HEK293T (cell line): Measurements from ENCODE around the gene DAZL.

ENCODE experiments used
- BHLHE40 ChIP-seq: fragments of 450-650 bp; IDR thresholded peaks from 2 replicates; pipeline ENCODE4 v1.6.1; 2016; ENCODE audit warnings: mild to moderate bottlenecking, moderate library complexity, borderline replicate concordance
- FOXA1 ChIP-seq: fragments of 450-650 bp; IDR thresholded peaks from 2 replicates; pipeline ENCODE4 v1.6.1; 2016; ENCODE audit warnings: mild to moderate bottlenecking
- FOXK2 ChIP-seq: fragments of 450-650 bp; IDR thresholded peaks from 2 replicates; pipeline ENCODE4 v1.6.1; 2016; ENCODE audit warnings: mild to moderate bottlenecking
- HDGF ChIP-seq: fragments of 450-650 bp; IDR thresholded peaks from 2 replicates; pipeline ENCODE4 v1.6.1; 2017; ENCODE audit warnings: antibody characterized with exemption, borderline replicate concordance
- PKNOX1 ChIP-seq: fragments of 450-650 bp; IDR thresholded peaks from 2 replicates; pipeline ENCODE4 v1.6.1; 2016
- SP1 ChIP-seq: fragments of 450-650 bp; IDR thresholded peaks from 2 replicates; pipeline ENCODE4 v1.6.1; 2017

- TF ChIP-seq SP1 (no peak), BHLHE40 (no peak), HDGF (no peak), FOXK2 (no peak), PKNOX1 (no peak), FOXA1 (no peak)
Observed at GRCh38 chr3:16547561-16548357, 57.5 kb downstream of the DAZL start.
